Panc1 (cell line): ENCODE results near the gene NR1I2.

ENCODE experiments used
- CTCF ChIP-seq: fragments of 450-650 bp; IDR thresholded peaks from 2 replicates; pipeline ENCODE4 v1.5.1; 2017; ENCODE audit warnings: mild to moderate bottlenecking
- POLR2AphosphoS5 ChIP-seq: IDR thresholded peaks from 2 replicates; pipeline ENCODE4 v1.6.1; 2012; ENCODE audit warnings: mild to moderate bottlenecking, low read depth, low read length, moderate library complexity
- REST ChIP-seq, 2 experiments: IDR thresholded peaks; 2 replicates each; pipeline ENCODE4 v1.6.1; 2011 to 2012; ENCODE audit warnings: low read depth in 2 of 2, control low read depth in 1 of 2, low read length in 1 of 2, mild to moderate bottlenecking in 1 of 2, moderate library complexity in 1 of 2; ENCODE audit not compliant: insufficient read depth in 1 of 2

- TF ChIP-seq CTCF: no peak
- TF ChIP-seq POLR2AphosphoS5: no peak
- TF ChIP-seq REST (IDR thresholded peaks at IDR 0.05; ENCODE audit: insufficient read depth in 1 of 2, low read depth in 2 of 2, low read length in 1 of 2): no peak
Observed at GRCh38 chr3:119808244-119808643, 26.3 kb downstream of the NR1I2 start.
